Stomach smooth muscle (tissue), 2 donors: ENCODE data around the gene TMED8.
A peak's percentile ranks its signal among the peaks of the same experiment; 100 is the strongest.
"Not testable (repeated sequence)": the region's sequence is repeated elsewhere in the genome, so short reads cannot be mapped to it uniquely, and the experiment has no call there.

ENCODE experiments used
- H3K27ac ChIP-seq: one replicate; pipeline ENCODE4 v1.7.0; 2013; ENCODE audit warnings: mild to moderate bottlenecking, low read length, inconsistent platforms
- H3K27me3 ChIP-seq, 2 donors: one replicate each; pipeline ENCODE4 v1.7.0; 2013; ENCODE audit warnings: low read length in 2 of 2; ENCODE audit not compliant: insufficient read depth in 2 of 2, control insufficient read depth in 1 of 2
- H3K36me3 ChIP-seq, 2 donors: one replicate each; pipeline ENCODE4 v1.7.0; 2013; ENCODE audit warnings: low read length in 2 of 2; ENCODE audit not compliant: control insufficient read depth in 2 of 2, insufficient read depth in 2 of 2
- H3K4me1 ChIP-seq: one replicate; pipeline ENCODE4 v1.7.0; 2013; ENCODE audit warnings: low read length; ENCODE audit not compliant: control insufficient read depth, insufficient read depth
- H3K4me3 ChIP-seq, 2 donors: one replicate each; pipeline ENCODE4 v1.7.0; 2013; ENCODE audit warnings: low read length in 2 of 2
- H3K9ac ChIP-seq, 2 donors: one replicate each; pipeline ENCODE4 v1.7.0; 2013; ENCODE audit warnings: low read length in 2 of 2, mild to moderate bottlenecking in 1 of 2
- H3K9me3 ChIP-seq, 2 donors: one replicate each; pipeline ENCODE4 v1.7.0; 2013; ENCODE audit warnings: low read length in 2 of 2; ENCODE audit not compliant: control insufficient read depth in 2 of 2
- donor health status: healthy.
- donor health status: Pancreatic carcinoma.

Gene TMED8

DNA sequence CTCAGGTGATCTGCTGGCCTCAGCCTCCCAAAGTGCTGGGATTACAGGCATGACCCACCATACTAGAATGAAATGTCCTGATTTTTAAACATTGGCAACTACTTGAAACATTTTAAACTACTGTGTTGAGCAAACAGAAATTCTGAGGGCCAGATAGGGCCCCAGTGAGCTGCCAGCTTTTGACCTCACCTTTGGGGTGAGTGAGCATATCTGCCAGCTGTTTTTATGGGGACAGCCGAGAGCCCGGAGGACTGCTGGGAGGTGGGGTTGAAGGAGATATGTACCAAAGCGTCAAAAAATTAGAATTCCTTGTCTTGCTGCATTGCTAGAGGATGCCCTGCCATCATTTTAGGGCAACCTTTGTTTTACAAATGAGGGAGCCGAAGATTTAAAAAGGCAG lies 53.3 kb downstream of the TMED8 start:
- no peak overlapping the region for H3K27ac ChIP-seq
- no peaks in the 10 kb centered on the region for H3K27me3 ChIP-seq

DNA sequence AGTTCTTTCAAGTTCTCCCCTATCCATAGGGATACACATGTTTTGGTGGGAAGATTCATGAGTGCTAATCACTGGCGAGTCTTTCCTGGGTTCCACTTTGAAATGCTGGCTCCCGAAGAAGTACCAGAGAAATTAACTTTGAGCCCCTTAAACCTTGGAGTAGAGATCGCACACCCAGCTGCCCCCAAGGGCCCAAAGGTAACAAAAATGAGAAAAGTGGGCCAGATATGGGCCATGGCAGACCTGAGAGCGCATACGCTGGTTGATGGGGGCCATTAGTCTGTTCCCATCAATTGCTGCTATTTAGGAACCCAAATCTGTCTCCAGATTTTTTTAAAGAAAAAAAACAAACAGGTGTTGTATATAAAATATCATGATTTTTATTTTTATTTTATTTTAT lies 53.9 kb downstream of the TMED8 start:
- Histone ChIP-seq H3K27me3 (no peaks in the 10 kb centered on the region), H3K9me3 (no peaks in the 10 kb centered on the region), H3K27ac (no peak overlapping the region), H3K36me3 (no peaks in the 10 kb centered on the region), H3K4me3 (no peak overlapping the region), H3K4me1 (peaks cover 22% of the 10 kb centered on the region), H3K9ac (no peak overlapping the region)

More for the DNA sequence above, 53.3 kb downstream of the TMED8 start:
- Histone ChIP-seq H3K9me3 (no peaks in the 10 kb centered on the region), H3K9ac (no peak overlapping the region), H3K36me3 (no peaks in the 10 kb centered on the region), H3K4me3 (no peak overlapping the region), H3K4me1 (peaks cover 22% of the 10 kb centered on the region)

GRCh38 chr14:77322250-77322902 lies 54.5 kb downstream of the TMED8 start:
- H3K4me1 ChIP-seq = peaks cover 22% of the 10 kb centered on the region
- H3K9ac ChIP-seq = peak overlapping the region; percentile 74 to 76
- H3K9me3 ChIP-seq = no peaks in the 10 kb centered on the region
- H3K4me3 ChIP-seq = peak overlapping the region; percentile 80 to 95
- H3K36me3 ChIP-seq = no peaks in the 10 kb centered on the region
- no peaks in the 10 kb centered on the region for H3K27me3 ChIP-seq
- H3K27ac ChIP-seq = peak overlapping the region; percentile 95

DNA sequence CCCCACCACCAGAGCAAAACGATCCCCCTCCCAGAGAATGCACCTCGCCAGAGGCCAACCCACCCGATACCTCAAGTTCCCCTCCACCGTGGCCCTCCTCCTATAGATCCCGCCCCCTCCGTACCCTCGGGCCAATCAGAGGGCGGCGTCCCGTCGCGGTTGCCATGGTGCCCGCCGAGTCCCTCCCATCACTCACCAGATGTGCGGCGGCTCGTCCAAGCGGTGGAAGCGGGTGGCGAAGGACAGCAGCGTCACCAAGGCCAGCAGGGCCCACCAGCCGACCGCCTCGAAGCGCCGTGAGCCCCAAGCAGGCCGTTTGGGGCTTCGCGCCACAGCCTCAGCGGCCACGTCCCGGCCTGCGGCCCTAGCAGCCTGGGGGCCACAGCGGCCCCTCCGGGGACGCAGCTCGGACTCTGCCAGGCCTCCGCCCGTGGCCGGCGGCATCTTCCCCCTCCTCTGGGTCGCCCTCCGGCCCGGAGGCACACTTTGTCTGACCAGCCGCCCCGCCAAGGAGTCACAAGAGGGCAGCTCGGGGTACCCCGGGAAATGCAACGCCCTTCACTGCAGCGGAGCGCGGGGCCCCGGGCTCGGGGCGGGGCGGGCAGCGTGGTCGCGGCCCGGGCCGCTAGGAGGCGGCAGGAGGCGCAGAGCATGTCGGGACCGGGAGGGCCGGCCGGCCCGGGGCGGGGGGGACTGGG lies 56.5 kb downstream of the TMED8 start, which contains the start of gene POMT2:
POMT2 (minus strand) TSS at position 646 of the 698 bp plus-strand sequence; CDS start at position 444, 202 bp downstream.
- Histone ChIP-seq H3K9ac (peak within 1 kb of the TSS; percentile 76 to 87), H3K36me3 (no peaks in the 10 kb centered on the region), H3K9me3 (no peaks in the 10 kb centered on the region), H3K4me3 (peak within 1 kb of the TSS; percentile 80 to 95), H3K27ac (peak within 1 kb of the TSS; percentile 95), H3K27me3 (no peaks in the 10 kb centered on the region), H3K4me1 (peaks cover 27% of the 10 kb centered on the region)

DNA sequence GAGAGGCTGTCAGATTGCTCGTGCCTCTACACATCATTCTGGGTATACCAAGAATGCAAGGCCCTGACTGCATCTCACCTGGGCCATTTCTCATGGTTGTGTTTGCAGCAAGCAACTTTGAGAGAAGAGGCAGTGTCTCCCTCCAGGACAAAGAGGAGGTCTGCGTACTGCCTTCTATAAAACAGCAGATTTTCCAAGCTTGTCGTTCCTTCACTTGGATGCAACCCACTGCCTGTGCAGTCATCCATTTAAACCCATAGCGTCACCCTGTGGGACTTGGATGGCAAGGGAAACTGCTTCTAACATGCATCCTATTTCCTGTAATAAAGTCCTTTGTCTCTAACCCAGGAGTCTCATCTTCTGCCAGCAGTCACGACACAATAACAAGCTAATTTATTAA lies 57.5 kb downstream of the TMED8 start:
- no peak overlapping the region for H3K4me3 ChIP-seq
- H3K27ac ChIP-seq = no peak overlapping the region
- no peaks in the 10 kb centered on the region for H3K36me3 ChIP-seq
- H3K9ac ChIP-seq = peak overlapping the region in 1 of 2 donors; percentile 13
- no peaks in the 10 kb centered on the region for H3K27me3 ChIP-seq
- H3K9me3 ChIP-seq = no peaks in the 10 kb centered on the region
- peaks cover 28% of the 10 kb centered on the region for H3K4me1 ChIP-seq

- not testable (repeated sequence) for H3K36me3 ChIP-seq, H3K9ac ChIP-seq, H3K4me3 ChIP-seq, H3K9me3 ChIP-seq, H3K27me3 ChIP-seq, H3K27ac ChIP-seq
- H3K4me1 ChIP-seq = peaks cover 34% of the 10 kb centered on the region
Observed at GRCh38 chr14:77318756-77319155, 58.1 kb downstream of the TMED8 start.

- H3K27me3 ChIP-seq = no peaks in the 10 kb centered on the region
- H3K9ac ChIP-seq = peak overlapping the region in 1 of 2 donors; percentile 21
- H3K4me3 ChIP-seq = no peak overlapping the region
- no peaks in the 10 kb centered on the region for H3K36me3 ChIP-seq
- H3K9me3 ChIP-seq = no peaks in the 10 kb centered on the region
- H3K4me1 ChIP-seq = peaks cover 34% of the 10 kb centered on the region
- H3K27ac ChIP-seq = no peak overlapping the region
Observed at GRCh38 chr14:77318006-77318553, 58.8 kb downstream of the TMED8 start.

DNA sequence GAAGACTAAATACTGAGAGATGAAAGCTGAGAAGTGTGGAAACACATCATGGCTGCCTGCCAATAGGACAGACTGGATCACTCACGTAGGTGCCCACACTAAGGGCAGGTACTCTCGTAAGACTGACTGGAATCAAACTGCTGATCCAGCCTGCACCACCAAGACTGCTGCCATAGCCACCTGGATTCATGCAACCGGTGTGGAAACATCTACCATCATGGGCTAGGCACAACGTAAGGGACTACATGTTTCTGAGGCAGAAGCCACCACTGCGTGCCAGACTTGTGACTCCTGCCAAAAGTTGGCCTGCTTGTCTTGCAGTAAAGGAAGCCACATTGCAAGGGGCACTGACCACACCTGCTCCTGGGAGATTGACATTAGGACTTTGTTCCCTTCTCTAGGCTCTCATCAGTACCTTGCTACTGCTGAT lies 60.0 kb downstream of the TMED8 start:
- Histone ChIP-seq H3K36me3 (no peaks in the 10 kb centered on the region), H3K9me3 (no peaks in the 10 kb centered on the region), H3K4me1 (peaks cover 27% of the 10 kb centered on the region), H3K4me3 (no peak overlapping the region), H3K27me3 (no peaks in the 10 kb centered on the region), H3K9ac (no peak overlapping the region), H3K27ac (no peak overlapping the region)

DNA sequence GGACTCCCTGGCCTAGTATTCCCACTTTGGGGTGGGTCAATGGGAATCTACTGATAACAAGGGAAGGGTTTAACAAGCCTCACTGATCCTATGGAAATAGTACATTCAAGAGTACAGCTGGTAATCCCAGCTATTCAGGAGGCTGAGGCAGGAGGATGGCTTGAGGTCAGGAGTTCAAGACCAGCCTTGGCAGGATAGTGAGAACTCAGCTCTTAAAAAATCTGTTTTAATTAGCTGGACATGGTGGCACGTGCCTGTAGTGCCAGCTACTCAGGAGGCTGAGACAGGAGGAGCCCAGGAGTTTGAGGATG lies 60.7 kb downstream of the TMED8 start:
- Histone ChIP-seq H3K27ac (no peak overlapping the region), H3K4me3 (no peak overlapping the region), H3K9ac (no peak overlapping the region), H3K27me3 (no peaks in the 10 kb centered on the region), H3K36me3 (no peaks in the 10 kb centered on the region), H3K4me1 (peaks cover 26% of the 10 kb centered on the region), H3K9me3 (no peaks in the 10 kb centered on the region)

DNA sequence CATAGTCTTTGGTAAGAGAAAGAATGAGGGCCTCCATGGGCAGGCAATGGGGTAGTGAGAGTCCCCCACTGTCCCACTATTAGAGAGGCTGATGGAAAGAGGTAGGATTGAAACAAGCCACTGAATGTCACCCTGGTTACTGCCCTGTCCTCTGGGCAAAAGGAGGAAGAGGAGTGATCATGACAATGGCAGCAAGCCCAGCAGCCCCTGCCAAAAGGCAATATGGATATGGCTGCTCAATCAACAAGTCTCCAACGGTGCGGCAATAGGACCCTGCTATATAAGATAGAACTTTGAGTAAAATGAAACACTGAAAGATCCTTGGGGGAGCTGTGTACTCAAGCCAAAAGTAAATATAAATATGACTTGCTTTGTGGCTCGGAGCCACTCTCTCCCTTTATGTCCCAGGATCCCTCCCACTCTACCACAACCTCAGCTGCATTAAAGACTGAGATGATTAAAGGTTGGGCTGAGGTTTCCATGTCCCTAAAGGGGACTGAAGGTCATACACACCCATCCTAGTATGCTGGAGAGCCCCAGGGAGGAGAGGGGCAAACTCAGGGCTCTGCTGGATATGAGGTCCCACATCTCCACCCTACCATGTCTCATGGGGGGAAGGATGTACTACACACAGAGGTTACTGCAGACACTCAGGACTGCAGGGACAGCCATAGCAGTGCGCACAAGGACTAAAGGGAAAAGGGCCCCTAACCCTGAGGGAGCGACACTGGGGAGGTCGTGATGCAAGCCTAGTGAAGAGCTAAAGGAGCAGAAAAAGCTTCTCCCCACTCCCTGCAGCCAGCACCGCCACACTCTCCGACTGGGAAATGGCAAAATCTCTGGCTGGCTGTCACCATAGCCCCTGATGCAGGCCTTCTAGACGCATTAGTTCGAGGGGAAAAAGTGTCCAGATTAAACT lies 62.1 kb downstream of the TMED8 start:
- H3K36me3 ChIP-seq = no peaks in the 10 kb centered on the region
- H3K9ac ChIP-seq = no peak overlapping the region
- H3K9me3 ChIP-seq = no peaks in the 10 kb centered on the region
- H3K27ac ChIP-seq = no peak overlapping the region
- peaks cover 20% of the 10 kb centered on the region for H3K4me1 ChIP-seq
- H3K27me3 ChIP-seq = no peaks in the 10 kb centered on the region
- no peak overlapping the region for H3K4me3 ChIP-seq
